Measurements from ENCODE around the gene RBCK1. TPM values are rescaled to one million over a fixed set of nuclear protein-coding genes. Genes with fewer than 3 reads are reported as not detected.

Gene RBCK1
- total RNA-seq, 6 donors from 2014 or later: 63.4 to 179 (median 109) TPM

DNA sequence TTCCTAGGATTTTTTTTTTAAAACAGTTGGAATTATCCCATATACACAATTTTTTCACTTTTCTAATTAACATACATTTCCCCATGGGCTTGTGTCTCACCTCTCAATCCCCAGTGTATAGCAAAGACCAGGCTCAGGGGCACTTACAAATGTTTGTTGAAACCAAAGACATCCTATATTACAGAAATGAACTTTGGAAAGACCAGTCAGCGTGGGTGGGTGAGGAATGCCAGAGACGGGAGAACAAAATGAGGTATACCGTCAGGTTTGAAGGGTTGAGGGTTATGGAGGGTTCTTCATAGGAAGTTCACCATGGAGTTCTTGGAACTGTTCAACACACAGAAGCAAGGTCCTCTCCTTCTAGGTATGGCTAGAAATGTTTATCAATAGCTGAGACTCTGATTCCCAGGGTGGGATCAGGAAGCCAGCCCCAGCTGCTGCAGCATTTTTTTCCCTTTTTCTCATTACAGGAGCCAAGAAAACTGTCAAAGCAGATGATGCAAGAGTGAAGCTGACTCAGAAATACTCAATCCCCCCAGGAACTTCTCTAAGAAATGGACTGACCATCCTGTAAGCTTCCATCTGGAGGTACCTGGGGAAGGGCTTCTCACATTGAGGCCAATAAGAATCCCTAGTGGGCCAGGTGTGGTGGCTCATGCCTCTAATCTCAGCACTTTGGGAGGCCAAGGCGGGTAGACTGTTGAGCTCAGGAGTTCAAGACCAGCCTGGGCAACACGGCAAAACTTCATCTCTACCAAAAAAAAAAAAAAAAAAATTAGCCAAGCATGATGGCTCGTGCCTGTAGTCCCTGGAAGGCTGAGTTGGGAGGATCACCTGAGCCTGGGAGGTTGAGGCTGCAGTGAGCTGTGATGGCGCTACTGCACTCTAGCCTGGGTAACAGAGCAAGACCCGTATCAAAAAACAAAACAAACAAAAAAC is 70.2 kb downstream of the RBCK1 start:
- H3K4me3 ChIP-seq: no peak overlapping the region
- ATAC-seq (ENCODE audit: low FRiP score in 2 of 2) (peak in 1 of 2 donors; percentile 45), DNase-seq (no peak)
- no peaks in the 10 kb centered on the region for H3K27me3 ChIP-seq
- H3K4me1 ChIP-seq: no peaks in the 10 kb centered on the region
- peaks cover 7 to 33% (median 13%) of the 10 kb centered on the region in 4 donors for H3K36me3 ChIP-seq
- 84 to 88% methylated on average over 8 of the region's 8 CpGs for WGBS, 2 donors
- H3K9me3 ChIP-seq: no peaks in the 10 kb centered on the region
- TF ChIP-seq EP300 (IDR thresholded peaks at IDR 0.05): no peak
- TF ChIP-seq POLR2A (IDR thresholded peaks at IDR 0.05): no peak
- TF ChIP-seq POLR2AphosphoS5 (IDR thresholded peaks at IDR 0.05): no peak
- no peak for TF ChIP-seq CTCF (IDR thresholded peaks at IDR 0.05)
- H3K27ac ChIP-seq: peak overlapping the region in 1 of 4 donors; percentile 6

DNA sequence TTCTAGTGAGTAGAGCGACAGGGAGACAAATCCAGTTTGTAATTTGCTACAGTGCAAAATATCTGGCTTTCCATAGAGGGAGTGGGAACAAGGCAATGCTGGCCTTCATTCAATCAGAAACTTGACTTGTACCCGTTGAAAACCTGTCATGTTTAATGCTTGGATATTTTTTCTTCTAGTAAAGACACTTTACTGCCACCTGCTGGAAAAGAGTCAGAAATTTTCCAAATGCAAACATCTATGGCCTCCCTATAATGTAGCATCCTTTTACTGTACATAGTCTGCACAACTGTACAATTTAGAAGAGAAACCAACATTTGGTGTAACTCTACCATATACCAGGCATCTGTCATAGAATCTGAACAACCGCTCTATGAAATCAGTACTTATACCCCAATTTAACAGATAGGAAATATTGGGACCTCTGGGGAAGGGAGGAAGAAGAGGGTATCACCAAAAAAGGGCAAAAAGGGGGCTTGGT is 70.9 kb downstream of the RBCK1 start:
- H3K4me1 ChIP-seq: no peaks in the 10 kb centered on the region
- no peaks in the 10 kb centered on the region for H3K27me3 ChIP-seq
- no peak overlapping the region for H3K27ac ChIP-seq
- H3K36me3 ChIP-seq: peaks cover 11 to 40% (median 20%) of the 10 kb centered on the region in 4 donors
- H3K9me3 ChIP-seq: no peaks in the 10 kb centered on the region
- ATAC-seq (ENCODE audit: low FRiP score in 2 of 2) (peak in 1 of 2 donors; percentile 67), DNase-seq (no peak)
- 51 to 54% methylated on average over 3 of the region's 3 CpGs for WGBS, 2 donors
- TF ChIP-seq CTCF (IDR thresholded peaks at IDR 0.05) (peak; percentile 55 to 69 (median 64)), POLR2AphosphoS5 (IDR thresholded peaks at IDR 0.05) (no peak)
- H3K4me3 ChIP-seq: no peak overlapping the region

DNA sequence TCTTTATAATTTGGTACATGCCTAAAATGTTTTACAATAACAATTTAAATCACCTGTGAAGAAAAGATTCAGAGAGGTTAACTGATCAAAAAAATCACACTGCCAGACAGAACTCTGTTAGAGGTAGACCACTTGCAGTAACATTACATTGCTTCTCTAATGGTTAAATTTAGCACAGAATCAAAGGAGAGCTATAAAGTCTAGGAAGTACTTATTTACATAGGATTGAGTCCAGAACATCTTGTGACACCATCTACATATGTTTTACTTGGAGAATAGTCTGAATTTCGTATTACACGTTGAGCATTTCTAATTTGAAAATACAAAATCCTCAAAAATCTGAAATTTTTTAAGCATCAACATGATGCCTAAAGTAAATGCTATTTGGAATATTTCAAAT is 71.4 kb downstream of the RBCK1 start:
- no peaks in the 10 kb centered on the region for H3K9me3 ChIP-seq
- H3K36me3 ChIP-seq: peaks cover 13 to 45% (median 25%) of the 10 kb centered on the region in 4 donors
- H3K4me3 ChIP-seq: no peak overlapping the region
- TF ChIP-seq EP300 (IDR thresholded peaks at IDR 0.05) (no peak), POLR2AphosphoS5 (IDR thresholded peaks at IDR 0.05) (no peak), CTCF (IDR thresholded peaks at IDR 0.05) (no peak), POLR2A (IDR thresholded peaks at IDR 0.05) (no peak)
- H3K4me1 ChIP-seq: no peaks in the 10 kb centered on the region
- no peak overlapping the region for H3K27ac ChIP-seq
- DNase-seq (no peak), ATAC-seq (ENCODE audit: low FRiP score in 2 of 2) (no peak)
- no peaks in the 10 kb centered on the region for H3K27me3 ChIP-seq
- WGBS, 2 donors: 52 to 62% methylated on average over 2 of the region's 2 CpGs

GRCh38 chr20:480044-480443 is 71.9 kb downstream of the RBCK1 start:
- DNase-seq: no peak
- H3K27ac ChIP-seq: no peak overlapping the region
- H3K27me3 ChIP-seq: no peaks in the 10 kb centered on the region
- no peak for ATAC-seq (ENCODE audit: low FRiP score in 2 of 2)
- 63 to 82% methylated on average over 3 of the region's 3 CpGs for WGBS, 2 donors
- no peaks in the 10 kb centered on the region for H3K9me3 ChIP-seq
- no peak overlapping the region for H3K4me3 ChIP-seq
- H3K4me1 ChIP-seq: no peaks in the 10 kb centered on the region
- H3K36me3 ChIP-seq: peaks cover 15 to 49% (median 27%) of the 10 kb centered on the region in 4 donors
- TF ChIP-seq EP300 (IDR thresholded peaks at IDR 0.05) (no peak), CTCF (IDR thresholded peaks at IDR 0.05) (no peak), POLR2AphosphoS5 (IDR thresholded peaks at IDR 0.05) (no peak), POLR2A (IDR thresholded peaks at IDR 0.05) (no peak)

Data from upper lobe of left lung (tissue), 6 donors.